Sciatic nerve (tissue), 2 donors: ENCODE measurements around the gene LRCOL1. TPM values are rescaled to one million over a fixed set of nuclear protein-coding genes. Genes with fewer than 3 reads are reported as not detected.
"Not testable (repeated sequence)": the region's sequence is repeated elsewhere in the genome, so short reads cannot be mapped to it uniquely, and the experiment has no call there.

ENCODE experiments used
- ATAC-seq: fragments of 200-7000 bp; cut with Tn5 transposase; one replicate; pipeline ENCODE4 v1.9.1; 2020; ENCODE audit warnings: mild to moderate bottlenecking, moderate library complexity
- DNase-seq: peaks from one replicate; pipeline ENCODE4 v3.0.0-alpha.2; 2020; ENCODE audit warnings: low spot score
- intact Hi-C: fragments of 100-400 bp; cut with DNase I; formaldehyde crosslinking; loops from one replicate; pipeline ENCODE4 v1.14.2; 2022
- total RNA-seq: library from RNA; stranded (reverse); fragmentation: NEBNext Ultra II Directional; extraction: Animal tissue kit (Norgen Biotek cat#: 25700); gene quantifications from one replicate; pipeline ENCODE4 v1.2.1, GENCODE V29; 2021
- donor health status: DM: no; HTN: no; CAD: no.
- donor health status: DM: no; HTN: no; CAD: no.

Gene LRCOL1
- total RNA-seq, 1 donor from 2014 or later = not detected

GRCh38 chr12:132606466-132606865, 3.9 kb downstream of the LRCOL1 start:
- ATAC-seq (no peak), DNase-seq (no peak)
- intact Hi-C loops = loop anchor here (10.0 kb wide), 1 partner anchor 452 kb away; no protein-coding TSS in a partner anchor

GRCh38 chr12:132605892-132606291, 4.5 kb downstream of the LRCOL1 start:
- ATAC-seq = no peak
- intact Hi-C loops = loop anchor here (10.0 kb wide), 1 partner anchor 451 kb away; no protein-coding TSS in a partner anchor
- no peak for DNase-seq

DNA sequence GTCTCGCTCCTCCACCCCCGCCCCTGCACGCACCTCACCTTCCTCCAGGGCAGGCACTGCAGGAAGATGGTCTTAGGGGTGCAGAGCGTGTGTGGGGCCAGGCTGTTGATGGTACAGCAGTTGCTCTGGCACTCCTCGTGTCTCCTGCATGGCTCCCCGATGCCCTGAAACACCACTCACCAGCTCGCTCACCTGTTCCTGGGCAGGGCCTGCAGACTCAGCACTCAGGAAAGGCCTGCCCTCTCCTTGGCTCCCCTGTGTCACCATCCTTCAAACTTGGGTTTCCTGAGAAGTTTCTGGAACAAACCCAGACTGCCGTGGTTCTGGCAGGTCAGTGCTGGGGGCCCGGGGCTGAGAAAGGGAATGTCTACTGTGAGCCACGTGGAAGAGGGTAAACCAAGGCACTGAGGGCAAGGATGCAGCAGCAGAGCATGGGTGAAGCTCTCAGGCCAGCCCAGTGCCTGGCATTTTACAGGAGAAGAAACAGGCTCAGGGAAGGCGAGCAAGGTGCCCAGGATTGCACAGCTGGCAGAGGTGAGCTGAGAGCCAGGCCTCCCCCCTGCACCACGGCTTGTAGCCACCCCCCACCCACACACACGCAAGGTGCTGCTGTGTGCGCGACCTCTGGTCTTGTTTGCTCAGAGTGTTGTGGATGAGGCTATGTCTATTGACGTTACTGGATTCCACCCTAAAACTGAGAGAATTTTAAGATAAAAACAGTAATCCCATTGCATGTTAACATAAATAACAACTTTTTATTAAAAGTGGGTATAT, 5.5 kb downstream of the LRCOL1 start:
- intact Hi-C loops = loop anchor here (10.0 kb wide), 1 partner anchor 450 kb away; no protein-coding TSS in a partner anchor
- no peak for DNase-seq

GRCh38 chr12:132604151-132604618, 6.2 kb downstream of the LRCOL1 start:
- intact Hi-C loops = loop anchor here (10.0 kb wide), 1 partner anchor 449 kb away; no protein-coding TSS in a partner anchor
- ATAC-seq (no peak), DNase-seq (no peak)

More for the DNA sequence above, 5.5 kb downstream of the LRCOL1 start:
- no peak for ATAC-seq

DNA sequence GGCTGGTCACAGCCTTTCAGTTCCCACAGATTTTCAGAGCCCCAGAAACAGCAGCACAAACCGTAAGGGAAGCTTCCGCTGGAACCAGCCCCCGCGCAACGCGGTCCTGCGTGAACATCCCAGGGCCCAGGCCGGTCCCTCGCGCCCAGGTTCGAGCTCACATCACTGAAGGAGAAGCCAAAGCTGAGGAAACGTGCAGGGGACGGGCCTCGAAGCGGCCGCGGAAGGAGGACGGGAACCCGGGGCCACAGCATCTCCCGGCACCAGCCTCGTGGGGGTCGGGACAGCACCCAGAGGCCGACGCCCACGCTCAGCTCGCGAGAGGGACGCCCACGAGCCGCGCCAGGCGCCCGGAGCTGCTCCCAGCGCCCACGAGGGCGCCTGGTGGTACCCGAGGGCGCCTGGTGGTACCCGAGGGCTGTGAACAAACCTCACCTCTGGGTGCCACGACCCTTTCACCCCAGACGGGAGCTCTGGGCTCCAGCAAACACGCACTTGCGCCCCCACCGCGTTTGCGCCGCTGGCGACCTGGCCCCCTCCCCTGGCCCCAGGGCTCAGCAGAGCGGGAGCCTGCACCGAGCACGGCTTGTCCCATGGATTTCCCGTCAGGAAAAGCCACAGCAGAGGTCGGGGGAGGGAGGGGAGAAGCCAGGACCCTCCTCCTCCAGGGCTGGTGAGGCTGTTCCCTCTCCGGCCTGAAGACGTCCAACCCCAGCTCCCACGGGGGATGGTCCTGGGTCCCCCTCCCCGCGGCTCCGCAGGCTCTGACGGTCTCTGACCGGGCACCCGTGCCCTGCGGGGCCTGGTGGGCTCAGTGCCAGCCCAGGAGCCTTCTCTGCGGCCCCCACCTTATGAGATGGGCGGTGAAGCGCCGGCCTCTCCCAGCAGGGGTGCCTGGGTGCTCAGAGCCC, 6.9 kb downstream of the LRCOL1 start:
- no peak for DNase-seq
- no peak for ATAC-seq
- intact Hi-C loops = loop anchor here (10.0 kb wide), 1 partner anchor 449 kb away; no protein-coding TSS in a partner anchor

DNA sequence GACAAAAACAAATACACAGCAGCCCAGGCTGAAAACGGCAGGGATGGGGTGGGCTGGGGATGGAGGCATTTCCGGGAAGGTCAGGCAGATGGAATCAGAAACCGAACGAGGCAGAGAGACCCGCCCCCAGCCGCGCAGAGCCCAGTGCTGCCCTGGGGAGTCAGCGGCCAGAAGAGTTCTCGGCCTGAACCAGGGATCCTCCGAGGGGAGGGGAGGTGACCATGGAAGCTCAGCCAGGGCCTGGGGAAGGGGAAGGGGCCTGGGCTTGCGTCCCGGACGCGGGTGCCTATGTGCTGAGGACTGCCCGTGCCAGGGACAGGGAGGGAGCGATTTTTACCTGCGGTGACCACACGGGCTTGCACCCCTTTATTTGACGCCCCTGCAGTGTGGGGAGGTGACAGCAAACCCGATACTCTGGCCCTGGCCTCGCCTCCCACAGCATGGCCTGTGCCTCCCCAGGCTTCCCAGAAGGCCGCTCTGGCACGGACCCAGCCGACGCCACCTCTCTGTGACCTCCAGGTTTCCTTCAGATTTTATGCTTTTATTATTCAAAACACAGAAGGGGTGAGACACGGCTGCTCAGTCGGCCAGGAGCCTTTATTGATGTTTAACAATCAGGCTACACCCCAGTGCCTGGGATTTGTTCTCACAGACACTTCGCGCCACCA, 7.7 kb downstream of the LRCOL1 start:
- intact Hi-C loops = loop anchor here (10.0 kb wide), 1 partner anchor 448 kb away; no protein-coding TSS in a partner anchor
- ATAC-seq (peak; percentile 7), DNase-seq (no peak)

GRCh38 chr12:132601171-132601883, 9.1 kb downstream of the LRCOL1 start:
- no peak for DNase-seq
- intact Hi-C loops = loop anchor here (10.0 kb wide), 1 partner anchor 447 kb away; no protein-coding TSS in a partner anchor
- no peak for ATAC-seq

- DNase-seq (peak; percentile 83), ATAC-seq (peak; percentile 82)
- intact Hi-C loops = loop anchor here (10.0 kb wide), 1 partner anchor 446 kb away; no protein-coding TSS in a partner anchor
These were observed 10.0 kb downstream of the LRCOL1 start for GRCh38 chr12:132600048-132601032.

- ATAC-seq, intact Hi-C loops, DNase-seq: not testable (repeated sequence)
These were observed 10.9 kb downstream of the LRCOL1 start for GRCh38 chr12:132599502-132599901.

- intact Hi-C loops = no loop called here
- ATAC-seq = no peak
- DNase-seq = no peak
These were observed 12.8 kb downstream of the LRCOL1 start for GRCh38 chr12:132597333-132598316.

DNA sequence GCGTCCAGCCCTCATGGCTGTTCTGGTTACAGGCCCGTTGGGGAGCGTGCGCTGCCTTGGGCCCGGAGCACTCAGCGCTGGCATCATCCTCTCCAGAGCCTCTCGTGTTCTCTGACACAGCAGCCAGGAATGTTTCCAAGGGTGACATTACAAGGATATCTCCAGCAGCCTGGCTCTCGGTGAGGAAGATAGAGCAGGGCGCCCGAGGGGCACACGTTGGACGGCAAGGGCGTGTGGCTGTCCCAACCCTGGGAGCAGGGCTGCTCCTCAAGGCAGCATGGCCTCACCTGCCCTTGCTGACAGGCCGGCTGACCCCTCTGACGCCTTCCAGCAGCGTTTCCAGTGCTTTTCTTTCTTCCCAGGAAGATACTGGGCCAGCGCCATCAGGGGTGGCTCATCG, 14.4 kb downstream of the LRCOL1 start:
- ATAC-seq (no peak), DNase-seq (no peak)
- intact Hi-C loops = no loop called here

DNA sequence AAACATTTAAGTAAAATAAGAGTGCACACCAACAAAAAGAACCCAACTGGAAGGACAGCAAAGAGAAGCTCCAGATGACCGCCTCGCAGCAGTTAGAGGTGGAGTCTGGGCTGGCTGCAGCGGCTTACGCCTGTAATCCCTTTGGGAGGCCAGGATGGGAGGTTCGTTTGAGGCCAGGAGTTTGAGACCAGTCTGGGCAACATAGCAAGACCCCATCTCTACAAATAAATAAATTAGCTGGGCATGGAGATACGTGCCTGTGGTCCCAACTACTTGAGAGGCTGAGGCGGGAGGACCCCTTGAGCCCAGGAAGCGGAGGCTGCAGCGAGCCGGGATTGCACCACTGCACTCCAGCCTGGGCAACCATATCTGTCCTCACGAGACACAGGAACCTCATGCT, 15.2 kb downstream of the LRCOL1 start:
- no peak for ATAC-seq
- intact Hi-C loops = no loop called here
- DNase-seq = no peak

- peak; percentile 91 for DNase-seq
- intact Hi-C loops = no loop called here
- ATAC-seq = peak; percentile 98
These were observed 16.4 kb downstream of the LRCOL1 start for GRCh38 chr12:132593938-132594358.

DNA sequence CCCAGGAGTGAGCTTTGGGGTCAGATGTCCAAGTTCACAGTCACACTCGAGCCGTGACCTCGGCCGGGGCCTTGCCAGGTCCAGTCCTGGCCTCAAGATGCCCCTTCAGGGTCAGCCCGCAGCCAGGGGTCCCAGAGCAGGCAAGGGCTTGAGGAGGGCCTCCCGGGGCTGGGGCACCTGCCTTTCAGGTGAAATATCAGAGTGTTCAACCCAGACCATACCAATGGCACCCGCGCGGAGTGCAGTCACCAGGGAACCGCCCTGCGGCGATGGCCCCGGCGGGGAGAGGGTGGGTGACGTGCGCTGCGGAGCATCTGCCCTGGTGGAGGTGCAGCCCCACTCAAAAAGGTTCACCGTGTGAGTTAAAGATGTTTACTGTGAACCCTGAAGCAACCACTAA, 16.9 kb downstream of the LRCOL1 start:
- DNase-seq (no peak), ATAC-seq (peak; percentile 9)
- intact Hi-C loops = no loop called here

GRCh38 chr12:132593071-132593470, 17.3 kb downstream of the LRCOL1 start:
- intact Hi-C loops = no loop called here
- no peak for ATAC-seq

More at GRCh38 chr12:132593071-132593470, 17.3 kb downstream of the LRCOL1 start:
- no peak for DNase-seq
